Rectal smooth muscle tissue (tissue), 1 donor: ENCODE data around the gene SORBS1.

Experiments used
- H3K27ac ChIP-seq: one replicate; pipeline ENCODE4 v1.7.0; 2013; ENCODE audit warnings: low read depth, low read length, inconsistent platforms
- H3K27me3 ChIP-seq: one replicate; pipeline ENCODE4 v1.7.0; 2013; ENCODE audit warnings: low read length; ENCODE audit not compliant: control insufficient read depth, insufficient read depth
- H3K36me3 ChIP-seq: one replicate; pipeline ENCODE4 v1.7.0; 2013; ENCODE audit warnings: low read length; ENCODE audit not compliant: control insufficient read depth, insufficient read depth
- H3K4me1 ChIP-seq: one replicate; pipeline ENCODE4 v1.7.0; 2013; ENCODE audit warnings: low read length; ENCODE audit not compliant: control insufficient read depth, insufficient read depth
- H3K4me3 ChIP-seq: one replicate; pipeline ENCODE4 v1.7.0; 2013; ENCODE audit warnings: low read length
- H3K9ac ChIP-seq: one replicate; pipeline ENCODE4 v1.7.0; 2013; ENCODE audit warnings: low read length

Gene SORBS1

DNA sequence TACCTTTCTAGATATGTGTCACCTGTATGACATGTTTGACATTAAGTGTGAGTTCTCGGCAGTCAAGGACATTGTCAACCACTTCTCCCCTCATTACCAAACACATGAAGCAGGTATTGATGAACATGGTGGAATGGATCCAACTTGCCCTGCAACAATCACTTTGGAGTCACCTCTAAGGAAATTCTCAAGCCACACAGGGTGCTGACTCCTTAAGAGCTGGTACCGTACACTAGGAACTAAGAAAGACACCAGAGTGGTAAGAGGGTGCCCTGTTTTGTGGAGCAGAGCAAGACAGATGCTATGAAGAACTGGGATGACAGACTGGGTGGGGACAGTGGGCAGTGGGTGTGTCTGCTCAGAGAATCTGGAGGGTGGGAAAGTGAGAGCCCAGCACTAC lies 17.4 kb upstream of the SORBS1 start:
- H3K4me1 ChIP-seq, result no peaks in the 10 kb centered on the region
- H3K27ac ChIP-seq, result no peak overlapping the region
- H3K4me3 ChIP-seq, result no peak overlapping the region
- H3K27me3 ChIP-seq, result no peaks in the 10 kb centered on the region
- no peaks in the 10 kb centered on the region for H3K36me3 ChIP-seq
- no peak overlapping the region for H3K9ac ChIP-seq

DNA sequence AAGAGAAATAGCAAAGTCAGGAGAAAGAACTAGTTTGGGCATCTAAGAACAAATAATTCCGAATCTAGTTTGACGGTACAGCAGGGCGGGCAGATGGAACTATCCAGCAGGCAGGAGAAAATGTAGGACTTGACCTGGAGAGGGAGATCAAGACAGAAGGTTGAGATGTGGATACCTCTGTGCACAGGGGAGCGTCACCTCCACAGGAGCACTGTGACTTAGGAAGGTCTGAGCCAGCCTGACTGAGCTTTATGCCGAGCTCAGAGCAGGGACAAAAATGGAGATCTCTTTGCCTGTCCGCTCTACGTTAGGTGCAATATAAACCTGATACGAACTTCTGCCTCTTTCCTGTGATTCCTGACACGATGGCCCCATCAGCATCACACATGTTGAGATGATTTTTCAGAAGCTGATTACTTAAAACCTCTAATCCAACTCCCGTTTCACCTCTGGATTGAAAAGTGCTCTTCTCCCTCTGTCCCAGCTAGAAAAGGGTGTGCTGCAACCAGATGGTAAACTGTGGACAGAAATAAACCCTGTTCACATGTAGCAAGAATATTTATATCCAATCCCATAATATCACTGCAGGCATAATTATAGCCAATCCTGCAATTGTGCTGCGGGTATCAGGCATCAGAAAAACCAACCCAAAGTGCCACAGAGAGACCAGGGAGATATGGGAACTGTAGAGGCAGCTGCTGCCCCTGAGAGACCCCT lies 13.6 kb upstream of the SORBS1 start:
- Histone ChIP-seq H3K4me1 (no peaks in the 10 kb centered on the region), H3K9ac (no peak overlapping the region), H3K4me3 (no peak overlapping the region), H3K36me3 (no peaks in the 10 kb centered on the region), H3K27ac (no peak overlapping the region), H3K27me3 (no peaks in the 10 kb centered on the region)

DNA sequence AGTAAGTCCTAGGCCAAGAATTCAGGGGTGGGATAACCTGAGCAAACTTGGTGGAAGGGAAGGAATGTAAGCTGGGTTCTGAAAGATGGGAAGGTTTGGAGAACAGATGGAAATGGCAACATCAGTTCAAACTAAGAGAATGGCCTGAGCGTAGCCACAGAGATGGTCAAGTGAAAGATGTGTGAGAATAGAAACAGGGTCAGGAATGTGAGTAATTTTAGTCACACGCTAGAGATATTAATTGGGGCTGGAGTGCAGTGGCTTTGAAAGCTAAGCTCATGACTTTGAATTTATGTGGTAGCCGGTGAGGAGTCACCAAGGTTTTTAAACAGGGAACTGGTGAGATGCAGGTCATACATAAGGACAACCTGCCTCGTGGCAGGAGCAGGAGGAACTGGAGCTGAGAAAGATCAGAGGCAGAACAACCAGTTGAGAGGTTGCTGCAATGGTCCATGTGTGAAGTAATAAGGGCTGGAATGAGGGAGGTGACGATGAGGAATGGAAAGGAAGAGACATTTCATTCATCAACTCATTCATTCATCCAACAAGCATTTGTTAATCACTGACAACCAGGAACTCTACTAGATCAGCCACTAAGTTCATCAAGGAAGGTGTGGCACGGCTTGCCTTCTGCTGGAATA lies 12.9 kb upstream of the SORBS1 start:
- Histone ChIP-seq H3K9ac (no peak overlapping the region), H3K27me3 (no peaks in the 10 kb centered on the region), H3K36me3 (no peaks in the 10 kb centered on the region), H3K27ac (no peak overlapping the region), H3K4me1 (no peaks in the 10 kb centered on the region), H3K4me3 (no peak overlapping the region)

DNA sequence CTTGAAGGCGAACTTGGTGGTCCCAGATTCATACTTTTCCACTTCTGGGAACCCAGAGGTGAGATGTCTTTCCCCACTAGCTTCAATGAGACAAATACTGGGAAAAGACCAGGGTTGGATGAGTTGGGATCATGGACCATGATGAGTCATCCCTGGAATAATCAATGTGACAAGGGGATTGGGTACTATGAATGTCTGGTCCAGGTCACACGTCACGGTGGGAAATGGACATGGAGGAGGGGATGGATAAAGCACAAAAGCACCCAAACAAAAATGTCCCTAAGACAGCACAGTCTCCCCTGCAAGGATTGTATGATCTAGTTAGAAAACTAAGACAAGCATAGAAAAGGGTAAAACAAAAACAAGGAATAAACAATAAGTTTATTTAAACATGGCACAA lies 12.4 kb upstream of the SORBS1 start:
- H3K27ac ChIP-seq, result no peak overlapping the region
- H3K27me3 ChIP-seq, result no peaks in the 10 kb centered on the region
- H3K9ac ChIP-seq, result no peak overlapping the region
- H3K4me1 ChIP-seq, result no peaks in the 10 kb centered on the region
- no peak overlapping the region for H3K4me3 ChIP-seq
- H3K36me3 ChIP-seq, result no peaks in the 10 kb centered on the region

DNA sequence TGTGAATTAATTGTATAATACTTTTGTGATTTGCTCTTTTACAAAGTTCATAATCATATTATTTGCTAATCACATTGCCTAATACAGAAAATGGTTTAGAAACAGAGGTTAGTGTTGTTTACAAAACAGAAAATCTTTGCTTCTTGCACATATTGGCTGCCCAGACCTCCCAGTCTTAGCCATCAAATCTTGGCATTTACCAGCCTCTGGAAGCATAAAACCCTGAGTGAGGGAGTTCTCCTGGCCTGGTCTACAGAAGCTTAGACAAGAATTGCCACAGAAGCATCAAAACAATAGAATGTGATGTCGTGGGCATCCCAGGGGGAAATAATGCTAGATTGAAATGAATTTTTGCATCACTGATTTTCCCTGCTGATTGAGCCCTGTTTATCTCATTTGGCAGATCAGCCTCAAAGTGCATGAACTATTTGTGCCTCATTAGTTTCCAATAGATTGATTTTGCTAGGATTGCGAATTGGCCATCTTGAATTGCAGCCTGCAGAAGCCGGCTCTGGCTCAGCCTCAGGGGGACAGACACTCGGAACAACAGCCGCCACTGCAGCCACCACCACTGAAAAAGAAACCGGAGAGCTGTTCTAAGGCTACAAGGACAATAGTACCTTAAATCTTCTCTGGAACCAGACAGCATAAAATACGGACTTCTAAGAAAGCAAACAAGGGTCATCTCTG lies 11.1 kb upstream of the SORBS1 start:
- no peaks in the 10 kb centered on the region for H3K36me3 ChIP-seq
- H3K27ac ChIP-seq, result no peak overlapping the region
- no peak overlapping the region for H3K4me3 ChIP-seq
- H3K27me3 ChIP-seq, result no peaks in the 10 kb centered on the region
- H3K4me1 ChIP-seq, result peaks cover 7% of the 10 kb centered on the region
- H3K9ac ChIP-seq, result no peak overlapping the region

DNA sequence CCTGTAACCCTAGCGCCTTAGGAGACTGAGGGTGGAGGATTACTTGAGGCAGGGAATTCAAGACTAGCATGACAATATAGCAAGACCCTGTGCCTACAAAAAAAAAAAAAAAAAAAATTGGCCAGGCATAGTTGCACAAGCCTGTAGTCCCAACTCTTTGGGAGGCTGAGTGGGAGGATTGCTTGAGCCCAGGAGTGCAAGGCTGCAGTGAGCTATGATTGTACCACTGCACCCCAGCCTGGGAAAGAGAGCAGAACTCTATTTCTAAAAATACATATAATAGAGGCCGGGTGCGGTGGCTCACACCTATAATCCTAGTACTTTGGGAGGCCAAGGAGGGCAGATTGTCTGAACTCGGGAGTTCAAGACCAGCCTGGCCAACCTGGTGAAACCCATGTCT lies 10.2 kb upstream of the SORBS1 start:
- no peaks in the 10 kb centered on the region for H3K27me3 ChIP-seq
- no peaks in the 10 kb centered on the region for H3K36me3 ChIP-seq
- no peak overlapping the region for H3K4me3 ChIP-seq
- H3K9ac ChIP-seq, result no peak overlapping the region
- H3K4me1 ChIP-seq, result peaks cover 7% of the 10 kb centered on the region
- no peak overlapping the region for H3K27ac ChIP-seq

DNA sequence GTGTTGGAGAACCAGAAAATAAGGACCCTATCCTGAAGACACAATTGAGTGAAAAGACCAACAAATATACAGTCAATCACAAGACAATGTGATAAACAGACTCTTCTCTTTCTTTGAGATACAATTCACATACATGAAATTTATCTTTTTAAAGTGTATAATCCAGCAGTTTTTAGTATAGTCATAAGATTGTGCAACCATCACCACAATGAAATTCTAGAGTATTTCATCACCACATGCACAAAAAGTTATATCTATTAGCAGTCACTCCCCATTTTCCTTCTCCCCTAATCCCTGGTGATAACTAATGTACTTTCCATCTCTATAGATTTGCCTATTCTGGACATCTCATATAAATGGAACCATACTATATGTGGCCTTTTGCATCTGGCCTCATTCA lies 8.2 kb upstream of the SORBS1 start:
- Histone ChIP-seq H3K36me3 (no peaks in the 10 kb centered on the region), H3K27me3 (no peaks in the 10 kb centered on the region), H3K4me3 (no peak overlapping the region), H3K27ac (no peak overlapping the region), H3K9ac (no peak overlapping the region), H3K4me1 (peaks cover 15% of the 10 kb centered on the region)

DNA sequence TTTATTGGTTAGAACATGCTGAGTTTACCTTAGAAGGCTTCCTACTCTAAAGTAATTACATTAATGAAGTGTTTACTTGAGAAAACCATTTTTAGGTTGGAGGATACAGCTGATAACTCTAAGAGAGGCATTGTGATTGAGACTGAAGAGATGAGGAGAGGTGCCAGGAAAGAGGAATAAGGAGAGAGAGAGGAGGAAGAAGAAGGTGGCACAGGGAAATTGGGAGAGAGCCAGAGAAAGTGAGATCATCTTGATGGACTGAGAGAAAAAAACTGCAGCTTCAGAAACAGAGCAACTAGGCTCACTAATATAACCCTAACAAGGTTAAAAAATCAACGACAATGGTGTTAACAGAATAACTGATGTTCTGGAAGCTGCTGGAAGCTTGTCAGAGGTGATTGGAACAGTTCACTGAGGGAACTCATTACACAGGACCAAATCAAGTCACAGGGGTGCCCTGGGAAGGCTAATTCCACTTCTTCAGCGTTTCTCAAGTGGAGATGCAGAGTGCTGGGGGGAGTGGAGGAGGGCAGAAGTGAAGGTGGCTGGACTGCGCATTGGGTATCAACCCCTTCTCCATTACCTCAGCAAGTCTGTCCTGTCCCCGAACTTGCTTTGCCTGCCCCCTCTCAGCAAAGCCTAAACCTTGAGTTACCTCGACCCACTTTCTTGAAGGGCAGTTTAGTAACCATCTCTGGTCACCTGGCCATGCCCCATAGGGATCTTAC lies 6.9 kb upstream of the SORBS1 start:
- Histone ChIP-seq H3K4me1 (peaks cover 15% of the 10 kb centered on the region), H3K27ac (peak overlapping the region; percentile 51), H3K36me3 (no peaks in the 10 kb centered on the region), H3K27me3 (no peaks in the 10 kb centered on the region), H3K4me3 (no peak overlapping the region), H3K9ac (no peak overlapping the region)

DNA sequence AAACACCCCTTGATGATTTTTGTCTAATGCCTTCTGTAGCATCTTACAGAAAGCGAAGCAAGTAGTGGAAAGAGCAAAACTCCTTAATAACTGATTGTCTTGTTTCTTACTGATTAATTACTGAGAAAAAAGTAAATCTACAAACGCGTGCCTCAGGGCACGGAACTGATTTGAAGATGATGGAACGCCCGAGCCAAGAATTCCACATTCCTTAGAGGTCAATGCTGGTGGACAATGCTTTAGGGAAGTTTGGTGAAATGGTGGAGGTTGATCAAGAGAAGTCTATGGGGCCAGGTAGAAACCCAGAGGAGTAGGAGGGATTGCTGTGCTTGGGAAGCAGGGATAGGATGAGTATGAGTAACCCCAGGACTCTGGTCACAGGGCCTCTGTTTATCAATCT lies 5.0 kb upstream of the SORBS1 start:
- peaks cover 15% of the 10 kb centered on the region for H3K4me1 ChIP-seq

DNA sequence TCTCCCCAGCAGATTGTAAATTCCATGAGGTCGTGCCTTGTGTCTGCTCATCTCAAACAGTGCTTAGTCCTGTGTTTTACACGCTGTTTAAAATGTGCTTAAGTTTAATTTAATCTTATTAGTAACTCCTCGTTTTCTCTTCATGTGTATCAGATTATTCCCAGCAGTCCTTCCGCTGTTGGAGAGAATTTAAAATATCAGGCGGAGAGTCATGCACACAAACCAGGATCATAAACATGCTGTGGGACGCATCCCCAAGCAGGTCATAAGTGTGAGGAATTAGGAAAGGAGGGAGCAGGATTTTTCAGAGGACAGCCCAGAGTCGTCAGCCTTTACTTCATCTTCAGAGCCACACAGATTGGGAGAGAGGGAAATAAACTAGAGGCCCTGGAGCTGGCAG lies 4.2 kb upstream of the SORBS1 start:
- H3K36me3 ChIP-seq, result no peaks in the 10 kb centered on the region
- no peak overlapping the region for H3K9ac ChIP-seq
- peak overlapping the region; percentile 83 for H3K27ac ChIP-seq
- H3K27me3 ChIP-seq, result no peaks in the 10 kb centered on the region
- no peak overlapping the region for H3K4me3 ChIP-seq
- peaks cover 15% of the 10 kb centered on the region for H3K4me1 ChIP-seq

More for the DNA sequence above, 5.0 kb upstream of the SORBS1 start:
- Histone ChIP-seq H3K27ac (peak overlapping the region; percentile 83), H3K27me3 (no peaks in the 10 kb centered on the region), H3K9ac (no peak overlapping the region), H3K36me3 (no peaks in the 10 kb centered on the region), H3K4me3 (no peak overlapping the region)

DNA sequence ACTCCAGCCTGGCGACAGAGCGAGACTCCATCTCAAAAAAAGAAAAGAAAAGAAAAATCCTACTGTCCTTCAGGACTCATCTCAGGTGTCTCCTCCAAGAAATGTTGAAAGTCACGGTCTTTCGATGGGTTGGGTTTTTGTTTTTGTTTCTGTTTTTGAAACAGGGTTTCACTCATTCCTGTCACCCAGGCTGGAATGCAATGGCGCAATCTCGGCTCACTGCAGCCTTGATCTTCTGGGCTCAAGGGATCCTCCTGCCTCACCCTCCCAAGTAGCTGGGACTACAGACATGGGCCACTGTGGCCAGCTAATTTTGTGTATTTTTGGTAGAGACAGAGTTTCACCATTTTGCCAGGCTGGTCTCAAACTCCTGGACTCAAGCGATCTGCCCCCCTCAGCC lies 3.1 kb upstream of the SORBS1 start:
- Histone ChIP-seq H3K4me3 (no peak overlapping the region), H3K9ac (no peak overlapping the region), H3K4me1 (peaks cover 15% of the 10 kb centered on the region), H3K36me3 (no peaks in the 10 kb centered on the region), H3K27me3 (no peaks in the 10 kb centered on the region), H3K27ac (no peak overlapping the region)

DNA sequence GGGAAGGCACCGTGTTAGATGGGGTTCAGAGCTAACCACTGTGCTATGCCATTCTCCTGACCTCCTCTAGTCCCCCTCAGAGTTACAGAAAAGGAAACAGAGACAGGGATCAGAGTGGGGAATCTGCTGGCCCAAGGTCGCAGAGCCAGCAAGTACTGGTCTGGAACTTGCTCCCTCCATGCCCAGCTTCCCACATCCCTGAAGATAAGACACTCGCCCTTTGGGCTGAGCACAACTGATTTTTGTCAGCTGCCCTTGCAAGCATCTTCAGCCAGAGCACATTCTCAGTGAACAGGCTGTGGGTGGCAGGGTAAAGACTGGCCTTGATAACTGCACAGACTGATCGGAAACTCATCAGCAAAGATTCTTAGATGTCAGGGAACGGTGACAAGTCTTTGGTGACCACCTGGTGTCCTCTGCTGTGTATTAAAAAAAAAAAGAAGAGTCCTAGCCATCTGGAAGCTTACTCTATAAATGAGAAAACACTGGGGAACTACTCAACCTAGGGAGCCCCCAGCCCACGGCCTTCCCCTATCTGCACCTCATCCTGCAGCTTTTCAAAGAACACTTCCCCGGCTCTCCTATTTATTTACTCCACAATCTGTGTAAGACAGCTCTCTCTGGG lies 1.3 kb upstream of the SORBS1 start:
- peak overlapping the region; percentile 82 for H3K27ac ChIP-seq
- H3K4me3 ChIP-seq, result no peak overlapping the region
- H3K36me3 ChIP-seq, result no peaks in the 10 kb centered on the region
- no peak overlapping the region for H3K9ac ChIP-seq
- H3K27me3 ChIP-seq, result no peaks in the 10 kb centered on the region
- peaks cover 13% of the 10 kb centered on the region for H3K4me1 ChIP-seq
